ENCODE results near the gene DNAJC13.

Gene DNAJC13

GRCh38 chr3:132469326-132469725 is 52.0 kb downstream of the DNAJC13 start:
- no peak for DNase-seq

- no peak for DNase-seq
These were observed 68.8 kb downstream of the DNAJC13 start for GRCh38 chr3:132486099-132486498.

DNA sequence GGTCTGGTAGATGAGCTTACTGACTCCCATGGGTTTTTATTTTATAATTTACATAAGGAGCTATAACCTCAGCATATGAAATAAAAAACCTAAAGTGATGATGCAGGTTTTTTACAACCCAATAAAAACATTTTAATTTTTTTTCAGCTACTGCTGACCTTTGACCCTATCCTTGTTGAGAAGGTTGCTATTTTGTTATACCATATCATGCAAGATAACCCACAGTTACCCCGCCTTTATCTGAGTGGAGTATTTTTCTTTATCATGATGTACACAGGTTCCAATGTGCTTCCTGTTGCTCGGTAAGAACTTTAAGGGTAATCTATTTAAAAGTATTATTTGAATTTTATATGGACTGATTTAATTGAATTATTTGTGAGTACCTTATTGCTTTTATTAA is 70.8 kb downstream of the DNAJC13 start:
- no peak for DNase-seq

DNA sequence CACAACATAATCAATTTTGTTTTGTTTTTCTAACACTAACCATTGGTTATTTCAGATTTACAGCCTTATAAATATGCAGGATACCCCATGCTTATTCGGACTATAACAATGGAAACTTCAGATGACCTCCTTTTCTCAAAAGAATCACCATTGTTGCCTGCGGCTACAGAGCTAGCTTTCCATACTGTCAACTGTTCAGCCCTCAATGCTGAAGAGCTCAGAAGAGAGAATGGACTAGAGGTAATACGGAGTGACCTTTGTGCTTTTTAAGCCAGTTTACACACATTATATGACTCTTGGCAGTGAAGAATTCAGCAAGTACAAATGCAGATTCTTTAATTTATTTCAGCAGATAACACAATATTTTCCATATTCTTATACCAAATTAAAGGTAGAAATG is 81.8 kb downstream of the DNAJC13 start:
- DNase-seq, result no peak

DNA sequence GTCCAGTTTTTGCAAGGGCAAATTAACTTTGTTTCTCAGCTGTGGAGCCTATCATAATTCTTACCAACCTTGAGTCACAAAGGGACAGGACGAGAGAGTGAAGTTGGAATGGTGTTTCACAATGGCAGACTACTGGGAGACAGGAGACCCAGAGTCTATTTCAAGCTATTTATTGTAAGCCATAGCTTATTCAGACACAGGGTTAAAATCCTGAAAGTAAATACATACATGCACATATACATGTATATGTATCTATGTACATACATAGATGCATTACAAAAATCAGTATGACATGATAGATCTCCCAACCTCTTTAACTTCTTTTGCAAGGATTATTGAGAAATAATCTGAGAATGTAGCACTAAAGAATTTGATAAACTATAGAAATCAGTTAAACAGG is 86.3 kb downstream of the DNAJC13 start:
- DNase-seq, result no peak

DNA sequence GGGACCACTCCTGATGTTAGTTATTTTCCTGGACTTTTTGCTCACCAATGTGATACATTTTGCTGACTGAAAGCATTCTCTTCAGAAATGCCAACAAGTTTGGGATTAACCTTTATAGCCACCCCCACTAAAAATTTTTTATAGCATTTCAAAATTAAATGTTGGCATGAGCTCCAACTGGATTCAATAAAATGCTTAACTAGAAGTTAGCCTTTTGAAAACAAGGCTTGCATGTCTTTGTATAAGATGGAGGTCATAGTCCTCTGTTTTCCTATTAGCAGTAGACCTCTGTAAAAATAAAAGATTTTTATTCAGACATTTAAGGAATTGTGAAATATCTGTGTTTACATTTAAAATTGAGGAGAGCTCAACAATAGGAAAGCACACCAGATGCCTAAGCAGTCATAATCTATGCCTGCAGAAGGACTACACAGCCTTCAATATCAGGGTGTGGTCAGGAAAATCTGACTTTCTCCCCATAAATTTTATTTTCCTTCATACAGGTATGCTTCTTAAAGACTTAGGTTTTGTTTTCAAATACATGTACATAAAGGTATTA is 87.2 kb downstream of the DNAJC13 start:
- DNase-seq, result no peak

DNA sequence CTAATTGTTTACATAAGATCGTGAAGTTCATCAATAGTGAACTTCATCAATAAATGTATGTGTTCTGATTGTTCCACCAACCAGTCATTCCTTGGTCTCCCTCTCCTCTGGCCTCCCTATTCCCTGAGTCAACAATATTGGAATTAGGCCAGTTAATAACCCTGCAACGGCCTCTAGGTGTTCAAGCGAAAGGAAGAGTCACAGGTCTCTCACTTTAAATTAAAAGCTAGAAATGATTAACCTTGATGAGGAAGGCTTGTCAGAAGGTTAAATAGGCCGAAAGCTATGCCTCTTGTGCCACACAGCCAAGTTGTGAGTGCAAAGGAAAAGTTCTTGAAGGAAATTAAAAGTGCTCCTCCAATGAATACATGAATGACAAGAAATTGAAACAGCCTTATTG is 90.4 kb downstream of the DNAJC13 start:
- no peak for DNase-seq

DNA sequence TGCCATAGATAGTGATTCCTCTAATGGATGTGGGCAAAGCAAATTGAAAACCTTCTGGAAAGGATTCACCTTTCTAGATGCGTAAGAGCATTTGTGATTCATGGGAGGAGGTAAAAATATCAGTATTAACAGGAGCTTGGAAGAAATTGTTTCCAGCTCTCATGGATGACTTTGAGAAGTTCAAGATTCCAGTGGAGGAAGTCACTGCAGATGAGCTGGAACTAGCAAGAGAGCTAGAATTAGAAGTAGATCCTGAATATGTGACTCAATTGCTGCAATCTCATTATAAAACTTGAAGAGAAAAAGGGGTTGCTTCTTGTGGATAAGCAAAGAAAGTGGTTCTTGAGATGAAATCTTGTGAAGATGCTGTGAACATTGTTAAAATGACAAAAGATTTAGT is 91.8 kb downstream of the DNAJC13 start:
- DNase-seq, result no peak

DNA sequence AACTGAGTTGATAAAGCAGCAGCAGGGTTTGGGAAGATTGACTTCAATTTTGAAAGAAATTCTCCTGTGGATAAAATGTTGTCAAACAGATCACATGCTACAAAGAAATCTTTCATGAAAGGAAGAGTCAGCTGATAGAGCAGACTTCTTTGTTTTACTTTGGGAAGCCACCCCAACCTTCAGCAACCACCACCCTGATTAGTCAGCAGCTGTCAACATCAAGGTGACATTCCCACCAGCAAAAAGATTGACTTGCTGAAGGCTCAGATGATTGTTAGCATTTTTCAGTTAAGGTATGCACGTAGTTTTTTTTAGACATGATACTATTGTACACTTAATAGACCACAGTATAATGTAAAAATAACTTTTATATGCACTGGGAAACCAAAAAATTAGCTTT is 92.2 kb downstream of the DNAJC13 start:
- no peak for DNase-seq

DNA sequence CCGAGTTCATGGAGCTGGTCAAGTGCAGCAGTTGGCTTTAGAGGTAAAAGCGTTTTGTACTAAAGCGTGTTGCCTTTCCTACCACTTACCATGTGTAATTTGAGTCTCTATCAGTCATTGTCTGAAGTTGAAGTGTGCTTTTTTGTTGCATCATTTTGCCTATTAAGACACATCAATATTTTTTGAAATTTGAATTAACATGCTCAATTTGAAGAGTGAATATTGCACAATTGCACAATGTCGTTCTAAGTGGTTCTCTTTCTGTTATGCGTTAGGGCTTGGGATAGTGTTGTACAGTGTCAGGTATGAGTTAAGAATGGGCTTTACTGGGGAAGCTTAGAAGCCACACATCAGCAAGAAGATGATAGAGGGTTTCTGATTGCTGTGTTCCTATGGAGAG is 95.8 kb downstream of the DNAJC13 start:
- DNase-seq, result no peak

DNA sequence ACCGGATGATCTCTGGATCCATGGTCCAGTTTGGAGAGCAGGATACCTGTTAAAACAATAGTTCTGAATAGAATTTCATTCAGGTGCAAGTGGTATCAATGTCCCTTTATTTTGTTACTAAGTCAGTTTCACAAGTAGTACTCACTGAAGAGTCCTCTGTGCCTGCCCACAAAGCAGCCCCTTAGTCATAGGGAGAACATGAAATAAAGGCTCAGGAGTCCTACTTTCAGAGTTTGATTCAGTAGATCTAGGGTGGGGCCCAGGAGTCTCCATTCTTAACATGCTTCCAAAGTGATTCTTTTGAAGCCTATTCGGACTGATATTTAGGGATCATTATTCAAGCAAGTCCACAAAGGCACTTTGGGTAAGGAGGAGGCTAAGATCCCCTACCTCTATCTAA is 100.0 kb downstream of the DNAJC13 start:
- DNase-seq, result no peak

DNA sequence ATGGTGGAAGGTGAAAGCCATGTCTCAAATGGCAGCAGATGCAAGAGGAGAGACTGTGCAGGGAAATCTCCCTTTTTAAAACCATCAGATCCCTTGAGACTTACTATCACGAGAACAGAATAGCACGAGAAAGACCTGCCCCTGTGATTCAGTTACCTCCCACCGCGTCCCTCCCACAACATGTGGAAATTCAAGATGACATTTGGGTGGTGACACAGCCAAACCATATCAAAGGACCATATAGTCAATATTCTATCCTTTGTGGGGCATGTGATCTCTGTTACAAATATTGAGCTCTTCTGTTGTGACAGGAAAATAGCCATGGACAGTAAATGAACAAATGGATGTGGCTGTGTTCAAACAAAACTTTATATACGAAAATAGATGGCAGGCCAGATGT is 102.6 kb downstream of the DNAJC13 start:
- DNase-seq, result no peak

DNA sequence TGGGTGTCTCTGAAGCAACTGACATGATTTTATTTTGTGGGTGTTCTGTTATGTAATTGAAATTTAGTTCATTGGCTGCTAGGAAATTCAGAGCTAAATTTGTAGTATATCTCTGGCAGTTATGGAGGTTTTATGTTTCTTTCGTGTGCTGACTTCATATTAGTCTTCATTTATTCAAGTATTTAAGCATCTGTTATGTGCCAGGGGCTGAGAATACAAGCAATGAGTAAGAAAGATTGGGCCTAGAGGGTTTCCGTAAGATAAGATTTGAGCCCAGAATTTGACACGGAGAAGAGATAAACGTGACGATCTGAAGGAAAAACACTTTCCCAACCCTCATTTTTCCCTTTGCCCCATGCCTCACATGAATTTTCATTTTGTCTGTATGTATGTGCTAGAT is 104.6 kb downstream of the DNAJC13 start:
- DNase-seq, result no peak

GRCh38 chr3:132522353-132522752 is 105.1 kb downstream of the DNAJC13 start:
- DNase-seq, result no peak

- no peak for DNase-seq
These were observed 113.3 kb downstream of the DNAJC13 start for GRCh38 chr3:132530624-132531023.

GRCh38 chr3:132535575-132536441 is 118.5 kb downstream of the DNAJC13 start:
- no peak for DNase-seq

GRCh38 chr3:132536442-132537153 is 119.3 kb downstream of the DNAJC13 start:
- DNase-seq, result no peak

DNA sequence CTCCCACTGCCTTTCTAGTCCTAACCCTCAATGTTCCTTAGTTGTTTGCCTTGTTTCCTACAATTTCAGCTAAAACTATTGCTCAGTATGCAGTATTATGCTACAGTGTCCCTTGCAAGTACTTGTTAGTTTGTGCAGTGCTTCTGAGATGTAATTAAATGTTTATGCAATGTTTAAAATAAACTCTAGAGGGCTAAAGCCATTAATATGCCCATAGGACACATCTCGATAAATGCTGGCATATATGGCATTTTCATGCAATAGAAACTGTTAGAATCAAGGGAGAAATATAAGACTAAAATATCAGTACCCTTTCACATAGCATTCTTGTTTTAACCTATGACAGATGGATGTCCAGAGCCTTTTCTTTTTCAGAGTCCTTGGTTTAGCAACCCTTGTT is 120.0 kb downstream of the DNAJC13 start:
- no peak for DNase-seq

DNA sequence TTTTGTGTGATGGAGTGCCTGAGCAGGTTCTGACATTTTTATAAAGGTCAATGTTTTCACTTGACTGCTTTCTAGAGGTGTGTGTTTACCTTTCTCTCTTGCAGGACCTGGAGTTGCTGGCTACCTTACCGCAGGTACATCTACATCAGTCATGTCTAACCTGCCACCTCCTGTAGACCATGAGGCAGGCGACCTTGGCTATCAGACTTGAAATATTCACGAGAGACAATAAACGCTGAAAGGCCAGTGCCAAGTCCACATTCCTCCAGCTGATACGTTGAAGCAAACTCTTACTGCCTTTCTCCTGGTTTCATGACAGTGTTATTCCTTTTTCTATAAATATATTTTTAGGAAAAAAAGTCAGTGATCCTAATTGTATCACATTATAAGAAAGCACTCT is 120.8 kb downstream of the DNAJC13 start:
- no peak for DNase-seq

GRCh38 chr3:132539681-132540080 is 122.4 kb downstream of the DNAJC13 start:
- DNase-seq, result no peak

DNA sequence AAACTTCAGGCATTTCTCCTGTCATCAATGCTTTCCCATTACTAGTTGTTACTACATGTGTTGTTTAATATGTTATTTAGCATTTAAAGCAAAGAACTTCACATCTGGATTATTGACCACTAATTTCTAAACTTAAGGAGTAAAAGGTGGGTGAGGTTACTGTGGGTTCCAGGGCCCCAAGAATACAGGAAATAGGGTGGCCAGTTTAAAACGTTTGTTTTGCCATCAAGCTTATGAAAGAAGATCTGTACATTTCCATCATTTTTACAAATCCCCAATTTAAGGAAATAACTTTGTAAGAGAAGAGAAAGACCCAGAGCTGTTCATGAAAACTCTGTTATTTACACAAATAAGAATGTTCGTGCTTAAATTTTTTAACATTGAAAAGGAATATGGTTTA is 125.3 kb downstream of the DNAJC13 start:
- DNase-seq, result no peak

DNA sequence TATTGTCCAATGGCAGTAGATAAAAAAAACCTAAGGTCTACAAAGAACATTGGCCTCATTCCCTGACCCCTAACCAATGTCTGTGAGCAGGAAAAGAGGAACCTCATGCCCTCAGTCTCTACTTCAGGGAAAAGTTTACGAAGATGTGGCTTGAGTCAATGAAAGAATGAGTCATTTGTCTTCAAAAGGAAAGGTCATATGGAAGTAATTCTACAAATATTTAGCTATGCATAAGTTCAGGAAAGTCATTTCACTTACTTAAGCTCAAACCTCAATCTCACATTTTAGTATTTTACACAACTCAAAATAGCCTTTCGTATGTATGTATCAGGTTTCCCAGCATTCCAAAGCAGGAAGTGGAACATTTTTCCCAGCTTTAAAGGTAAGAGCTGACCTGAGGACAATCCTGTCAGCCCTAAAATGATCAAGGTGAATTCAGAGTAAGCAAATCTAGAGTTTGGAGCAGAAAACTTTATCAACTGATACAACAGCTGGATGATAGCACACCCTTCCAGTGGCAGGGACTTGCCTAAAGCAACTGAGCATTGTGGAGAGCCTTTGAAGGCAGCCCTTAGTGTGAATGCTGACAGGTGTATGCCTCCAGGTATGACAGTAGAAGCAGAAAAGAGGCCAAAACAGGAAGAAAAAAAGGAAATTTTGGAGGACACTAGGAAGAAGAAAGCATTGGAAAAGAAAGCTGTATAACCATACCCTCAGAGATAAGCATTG is 125.9 kb downstream of the DNAJC13 start:
- no peak for DNase-seq

DNA sequence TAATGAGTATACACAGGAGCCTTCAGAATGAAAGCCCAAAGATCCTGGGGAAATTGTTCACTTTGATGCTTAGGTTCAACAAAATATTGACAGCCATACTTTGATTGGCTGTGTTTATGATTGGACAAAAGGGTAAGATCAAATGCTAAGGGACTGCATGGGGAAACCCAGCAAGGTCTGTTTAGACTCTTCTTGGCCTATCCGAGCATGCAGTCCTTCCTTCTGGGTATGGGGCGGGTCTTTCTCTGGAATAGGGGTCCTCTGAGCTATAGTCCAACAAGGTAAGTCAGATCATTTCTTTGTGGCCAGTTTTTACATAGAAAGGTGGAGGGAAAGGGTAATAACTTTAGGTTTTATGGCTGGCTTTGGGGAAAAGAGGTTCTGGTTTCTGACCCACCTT is 126.8 kb downstream of the DNAJC13 start:
- no peak for DNase-seq

- no peak for DNase-seq
These were observed 128.2 kb downstream of the DNAJC13 start for GRCh38 chr3:132545471-132545870.
